HEK293 (cell line): ENCODE data around the gene ATP8A2.
A peak's percentile ranks its signal among the peaks of the same experiment; 100 is the strongest.

Experiments used
- CTCF ChIA-PET: fragments of 350-600 bp; formaldehyde crosslinking; extraction: SDS; loops from one replicate; lab custom pipeline; 2021; ENCODE audit warnings: antibody characterized with exemption; lab: Yijun Ruan, JAX
- POLR2A ChIA-PET: fragments of 300-600 bp; formaldehyde crosslinking; extraction: SDS; loops from one replicate; lab custom pipeline; 2020; ENCODE audit warnings: antibody characterized with exemption, inconsistent platforms; lab: Yijun Ruan, JAX
- H3K27ac ChIP-seq: fragments of 200-500 bp; sonication (Bioruptor generic); 2 replicates; pipeline ENCODE4 v1.5.1; 2014; ENCODE audit warnings: low read depth, low read length, control low read depth, inconsistent platforms; ENCODE audit errors: extremely low read depth
- H3K36me3 ChIP-seq, 2 experiments: fragments of 200-500 bp in 1 of 2; sonication (Bioruptor generic) in 1 of 2; 1 replicate in 1 of 2; 2 replicates in 1 of 2; pipeline ENCODE4 v1.5.1; 2014 to 2017; ENCODE audit warnings: inconsistent platforms in 2 of 2, low read length in 2 of 2; ENCODE audit not compliant: control insufficient read depth in 2 of 2, insufficient read depth in 1 of 2
- H3K4me1 ChIP-seq: fragments of 200-500 bp; sonication (Bioruptor generic); 2 replicates; pipeline ENCODE4 v1.5.1; 2014; ENCODE audit warnings: mild to moderate bottlenecking, low read length, inconsistent platforms; ENCODE audit not compliant: control insufficient read depth, insufficient read depth
- H3K4me3 ChIP-seq: 2 replicates; pipeline ENCODE4 v1.5.1; 2011; ENCODE audit warnings: low read depth, mild to moderate bottlenecking, control low read depth, low read length, moderate library complexity
- H3K9me3 ChIP-seq: fragments of 200-500 bp; sonication (Bioruptor generic); 2 replicates; pipeline ENCODE4 v1.5.1; 2014; ENCODE audit warnings: low read depth, low read length, inconsistent platforms; ENCODE audit not compliant: control insufficient read depth, insufficient read depth
- BCL6B ChIP-seq: fragments of 450-650 bp; formaldehyde crosslinking; IDR thresholded peaks from 2 replicates; pipeline ENCODE4 v1.5.1; 2017; ENCODE audit warnings: missing biosample characterization, missing genetic modification characterization
- CTCF ChIP-seq: fragments of 450-650 bp; formaldehyde crosslinking; IDR thresholded peaks from 2 replicates; pipeline ENCODE4 v1.5.1; 2016; ENCODE audit warnings: missing biosample characterization, missing genetic modification characterization
- SCRT2 ChIP-seq: fragments of 450-650 bp; formaldehyde crosslinking; IDR thresholded peaks from 2 replicates; pipeline ENCODE4 v1.5.1; 2016; ENCODE audit warnings: missing biosample characterization, missing genetic modification characterization
- ZNF2 ChIP-seq: fragments of 450-650 bp; formaldehyde crosslinking; IDR thresholded peaks from 2 replicates; pipeline ENCODE4 v1.5.1; 2016; ENCODE audit warnings: missing biosample characterization, missing genetic modification characterization
- ZNF335 ChIP-seq: fragments of 450-650 bp; formaldehyde crosslinking; conservative IDR thresholded peaks from 2 replicates; pipeline ENCODE4 v1.5.1; 2016; ENCODE audit warnings: missing biosample characterization, missing genetic modification characterization
- ZNF521 ChIP-seq: fragments of 450-650 bp; formaldehyde crosslinking; IDR thresholded peaks from 2 replicates; pipeline ENCODE4 v1.5.1; 2017; ENCODE audit warnings: missing biosample characterization, mild to moderate bottlenecking, missing genetic modification characterization
- ZNF654 ChIP-seq: fragments of 450-650 bp; formaldehyde crosslinking; IDR thresholded peaks from 2 replicates; pipeline ENCODE4 v1.5.1; 2016; ENCODE audit warnings: low read depth, missing biosample characterization, missing genetic modification characterization
- ZSCAN5A ChIP-seq: fragments of 450-650 bp; formaldehyde crosslinking; IDR thresholded peaks from 2 replicates; pipeline ENCODE4 v1.5.1; 2016; ENCODE audit warnings: missing biosample characterization, missing genetic modification characterization
- TF ChIP-seq, protein P1 (sequence below): fragments of 450-650 bp; formaldehyde crosslinking; IDR thresholded peaks from 2 replicates; pipeline ENCODE4 v1.5.1; 2017; ENCODE audit warnings: missing biosample characterization, missing genetic modification characterization
- TF ChIP-seq, protein P2 (sequence below): fragments of 450-650 bp; formaldehyde crosslinking; IDR thresholded peaks from 2 replicates; pipeline ENCODE4 v1.5.1; 2016; ENCODE audit warnings: missing biosample characterization, missing genetic modification characterization

The ATP8A2 gene

GRCh38 chr13:25375727-25376358 is 4.1 kb downstream of the ATP8A2 start:
- CTCF ChIA-PET, result interaction anchor here (0.7 to 1.6 kb wide), 11 partner anchors 9 to 507 kb away, joined by 3 to 8 read pairs (median 5); no protein-coding TSS in a partner anchor
- Histone ChIP-seq H3K9me3 (no peaks in the 10 kb centered on the region), H3K27ac (no peak overlapping the region), H3K36me3 (no peaks in the 10 kb centered on the region), H3K4me3 (no peak overlapping the region), H3K4me1 (no peaks in the 10 kb centered on the region; the same call in 1 of the 2 replicates)
- POLR2A ChIA-PET, result no interaction called here
- TF ChIP-seq, protein P1, sequence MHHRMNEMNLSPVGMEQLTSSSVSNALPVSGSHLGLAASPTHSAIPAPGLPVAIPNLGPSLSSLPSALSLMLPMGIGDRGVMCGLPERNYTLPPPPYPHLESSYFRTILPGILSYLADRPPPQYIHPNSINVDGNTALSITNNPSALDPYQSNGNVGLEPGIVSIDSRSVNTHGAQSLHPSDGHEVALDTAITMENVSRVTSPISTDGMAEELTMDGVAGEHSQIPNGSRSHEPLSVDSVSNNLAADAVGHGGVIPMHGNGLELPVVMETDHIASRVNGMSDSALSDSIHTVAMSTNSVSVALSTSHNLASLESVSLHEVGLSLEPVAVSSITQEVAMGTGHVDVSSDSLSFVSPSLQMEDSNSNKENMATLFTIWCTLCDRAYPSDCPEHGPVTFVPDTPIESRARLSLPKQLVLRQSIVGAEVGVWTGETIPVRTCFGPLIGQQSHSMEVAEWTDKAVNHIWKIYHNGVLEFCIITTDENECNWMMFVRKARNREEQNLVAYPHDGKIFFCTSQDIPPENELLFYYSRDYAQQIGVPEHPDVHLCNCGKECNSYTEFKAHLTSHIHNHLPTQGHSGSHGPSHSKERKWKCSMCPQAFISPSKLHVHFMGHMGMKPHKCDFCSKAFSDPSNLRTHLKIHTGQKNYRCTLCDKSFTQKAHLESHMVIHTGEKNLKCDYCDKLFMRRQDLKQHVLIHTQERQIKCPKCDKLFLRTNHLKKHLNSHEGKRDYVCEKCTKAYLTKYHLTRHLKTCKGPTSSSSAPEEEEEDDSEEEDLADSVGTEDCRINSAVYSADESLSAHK (tag by site-specific recombination), result peak; percentile 78
- 0 out of 2 replicates have a peak, but pooled peaks have one; percentile 34 for TF ChIP-seq CTCF (tag by site-specific recombination)
- TF ChIP-seq ZNF654 (tag by site-specific recombination), result peak; percentile 38
- TF ChIP-seq ZNF2, result peak; percentile 60; the same call in 1 of the 2 replicates
- TF ChIP-seq ZNF335 (tag by site-specific recombination), result 0 out of 2 replicates have a peak, but pooled peaks have one; percentile 18
- TF ChIP-seq, protein P2, sequence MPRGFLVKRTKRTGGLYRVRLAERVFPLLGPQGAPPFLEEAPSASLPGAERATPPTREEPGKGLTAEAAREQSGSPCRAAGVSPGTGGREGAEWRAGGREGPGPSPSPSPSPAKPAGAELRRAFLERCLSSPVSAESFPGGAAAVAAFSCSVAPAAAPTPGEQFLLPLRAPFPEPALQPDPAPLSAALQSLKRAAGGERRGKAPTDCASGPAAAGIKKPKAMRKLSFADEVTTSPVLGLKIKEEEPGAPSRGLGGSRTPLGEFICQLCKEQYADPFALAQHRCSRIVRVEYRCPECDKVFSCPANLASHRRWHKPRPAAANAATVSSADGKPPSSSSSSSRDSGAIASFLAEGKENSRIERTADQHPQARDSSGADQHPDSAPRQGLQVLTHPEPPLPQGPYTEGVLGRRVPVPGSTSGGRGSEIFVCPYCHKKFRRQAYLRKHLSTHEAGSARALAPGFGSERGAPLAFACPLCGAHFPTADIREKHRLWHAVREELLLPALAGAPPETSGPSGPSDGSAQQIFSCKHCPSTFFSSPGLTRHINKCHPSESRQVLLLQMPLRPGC, result no peak
- TF ChIP-seq ZNF521 (tag by site-specific recombination), result no peak

DNA sequence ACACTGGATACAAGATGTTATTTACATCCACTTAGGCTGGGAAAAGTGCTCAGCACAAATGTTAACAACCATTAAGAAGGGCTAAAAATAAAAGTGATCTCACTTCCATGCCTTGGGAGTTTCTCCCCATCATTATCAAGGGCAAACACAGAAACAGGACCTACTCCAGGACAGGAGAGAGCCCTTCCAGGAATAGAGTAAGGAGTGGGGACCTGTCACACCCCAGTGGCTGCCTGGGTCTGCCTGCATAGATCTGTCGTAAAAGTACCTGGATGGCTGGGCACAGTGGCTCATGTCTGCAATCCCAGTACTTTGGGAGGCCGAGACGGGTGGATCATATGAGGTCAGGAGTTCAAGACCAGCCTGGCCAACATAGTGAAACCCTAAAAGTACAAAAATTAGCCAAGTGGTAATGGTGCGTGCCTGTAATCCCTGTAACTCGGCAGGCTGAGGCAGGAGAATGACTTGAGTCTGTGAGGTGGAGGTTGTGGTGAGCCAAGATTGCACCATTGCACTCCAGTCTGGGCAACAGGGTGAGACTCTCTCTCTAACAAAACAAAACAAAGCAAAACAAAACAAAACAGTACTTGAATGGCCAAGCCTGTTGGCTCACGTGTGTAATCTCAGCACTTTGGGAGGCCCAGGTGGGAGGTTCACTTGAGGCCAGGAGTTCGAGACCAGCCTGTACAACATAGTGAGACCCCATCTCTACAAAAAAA is 5.6 kb downstream of the ATP8A2 start:
- Histone ChIP-seq H3K9me3 (no peaks in the 10 kb centered on the region), H3K36me3 (no peaks in the 10 kb centered on the region), H3K4me1 (no peaks in the 10 kb centered on the region; the same call in 1 of the 2 replicates), H3K27ac (no peak overlapping the region), H3K4me3 (no peak overlapping the region)
- TF ChIP-seq ZSCAN5A (tag by site-specific recombination) (no peak), SCRT2 (tag by site-specific recombination) (0 out of 2 replicates have a peak, but pooled peaks have one; percentile 12), BCL6B (tag by site-specific recombination) (peak; percentile 64)
- POLR2A ChIA-PET, result no interaction called here
- CTCF ChIA-PET, result interaction anchor here (0.7 kb wide), 1 partner anchor 367 kb away, joined by 4 read pairs; no protein-coding TSS in a partner anchor
